A673 (cell line): Measurements from ENCODE around the gene GALNT3.

Experiments used
- EZH2 ChIP-seq: fragments of 200-600 bp; sonication (generic); IDR thresholded peaks from 2 replicates; pipeline ENCODE4 v1.6.1; 2017; ENCODE audit warnings: borderline replicate concordance, low read depth, mild to moderate bottlenecking, mixed read lengths, antibody characterized with exemption, low read length; ENCODE audit not compliant: poor library complexity, severe bottlenecking
- TF ChIP-seq, protein P1 (sequence below): fragments of 300-800, 200-600 bp; sonication (generic); conservative IDR thresholded peaks from 2 replicates; pipeline ENCODE4 v1.5.1; 2017; ENCODE audit warnings: low read depth, mild to moderate bottlenecking, antibody characterized with exemption, low read length, moderate library complexity, mixed read lengths

DNA sequence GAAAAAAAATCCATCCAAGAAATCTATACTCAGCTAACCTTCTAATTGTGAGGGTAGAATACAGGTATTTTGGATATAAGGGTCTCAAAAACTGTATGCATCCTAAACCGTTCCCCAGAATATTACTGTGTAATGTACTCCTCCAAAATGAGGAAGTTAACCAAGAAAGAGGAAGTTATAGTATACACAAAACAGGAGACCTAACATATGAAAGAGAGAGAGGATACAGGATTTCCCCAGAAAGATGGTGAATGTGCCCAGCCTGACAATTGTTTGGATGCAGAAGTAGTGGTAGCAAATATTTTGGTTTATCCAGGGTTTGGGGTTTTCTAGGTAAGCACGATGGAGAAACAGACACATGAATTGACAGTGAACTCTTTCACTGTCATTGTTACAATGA is 50.6 kb downstream of the GALNT3 start:
- TF ChIP-seq, protein P1, sequence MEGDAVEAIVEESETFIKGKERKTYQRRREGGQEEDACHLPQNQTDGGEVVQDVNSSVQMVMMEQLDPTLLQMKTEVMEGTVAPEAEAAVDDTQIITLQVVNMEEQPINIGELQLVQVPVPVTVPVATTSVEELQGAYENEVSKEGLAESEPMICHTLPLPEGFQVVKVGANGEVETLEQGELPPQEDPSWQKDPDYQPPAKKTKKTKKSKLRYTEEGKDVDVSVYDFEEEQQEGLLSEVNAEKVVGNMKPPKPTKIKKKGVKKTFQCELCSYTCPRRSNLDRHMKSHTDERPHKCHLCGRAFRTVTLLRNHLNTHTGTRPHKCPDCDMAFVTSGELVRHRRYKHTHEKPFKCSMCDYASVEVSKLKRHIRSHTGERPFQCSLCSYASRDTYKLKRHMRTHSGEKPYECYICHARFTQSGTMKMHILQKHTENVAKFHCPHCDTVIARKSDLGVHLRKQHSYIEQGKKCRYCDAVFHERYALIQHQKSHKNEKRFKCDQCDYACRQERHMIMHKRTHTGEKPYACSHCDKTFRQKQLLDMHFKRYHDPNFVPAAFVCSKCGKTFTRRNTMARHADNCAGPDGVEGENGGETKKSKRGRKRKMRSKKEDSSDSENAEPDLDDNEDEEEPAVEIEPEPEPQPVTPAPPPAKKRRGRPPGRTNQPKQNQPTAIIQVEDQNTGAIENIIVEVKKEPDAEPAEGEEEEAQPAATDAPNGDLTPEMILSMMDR: no peak
- no peak for TF ChIP-seq EZH2
